ENCODE measurements around the gene RHOV.

The RHOV gene

GRCh38 chr15:40853241-40853890 is 20.7 kb downstream of the RHOV start:
- Histone ChIP-seq H3K27ac (no peak overlapping the region), H3K4me3 (no peak overlapping the region)

- H3K27ac ChIP-seq = no peak overlapping the region
Measured at GRCh38 chr15:40852529-40852928, 21.5 kb downstream of the RHOV start.

GRCh38 chr15:40850576-40851112 is 23.4 kb downstream of the RHOV start:
- H3K27ac ChIP-seq = no peak overlapping the region

More at GRCh38 chr15:40852529-40852928, 21.5 kb downstream of the RHOV start:
- H3K4me3 ChIP-seq = no peak overlapping the region

GRCh38 chr15:40847223-40847961 is 26.6 kb downstream of the RHOV start:
- Histone ChIP-seq H3K27ac (peak overlapping the region in 20 of 21 experiments; percentile 6 to 92 (median 78)), H3K4me3 (peak overlapping the region in 6 of 7 experiments; percentile 6 to 79 (median 68))

More at GRCh38 chr15:40850576-40851112, 23.4 kb downstream of the RHOV start:
- H3K4me3 ChIP-seq = no peak overlapping the region

GRCh38 chr15:40846841-40847222 is 27.2 kb downstream of the RHOV start:
- H3K27ac ChIP-seq = peak overlapping the region in 20 of 21 experiments; percentile 6 to 92 (median 78)
- peak overlapping the region in 6 of 7 experiments; percentile 6 to 79 (median 68) for H3K4me3 ChIP-seq

GRCh38 chr15:40845511-40846284 is 28.3 kb downstream of the RHOV start:
- Histone ChIP-seq H3K4me3 (peak overlapping the region; percentile 45 to 79 (median 69)), H3K27ac (peak overlapping the region in 19 of 21 experiments; percentile 19 to 94 (median 83))

- Histone ChIP-seq H3K27ac (peak overlapping the region in 20 of 21 experiments; percentile 69 to 94 (median 87)), H3K4me3 (peak overlapping the region; percentile 45 to 79 (median 69))
Measured at GRCh38 chr15:40845036-40845435, 29.0 kb downstream of the RHOV start.

GRCh38 chr15:40844696-40845030 is 29.4 kb downstream of the RHOV start:
- Histone ChIP-seq H3K27ac (peak overlapping the region; percentile 52 to 94 (median 87)), H3K4me3 (peak overlapping the region; percentile 45 to 79 (median 69))

GRCh38 chr15:40843885-40844695 is 29.9 kb downstream of the RHOV start, which contains the start of gene SPINT1:
Gene SPINT1 (plus strand): TSS chr15:40844048. CDS start chr15:40844555, 507 bp downstream.
- Histone ChIP-seq H3K4me3 (peak within 1 kb of the TSS; percentile 45 to 79 (median 69)), H3K27ac (peak within 1 kb of the TSS; percentile 52 to 94 (median 87))

- peak overlapping the region in 20 of 21 experiments; percentile 9 to 94 (median 87) for H3K27ac ChIP-seq
- peak overlapping the region; percentile 45 to 79 (median 69) for H3K4me3 ChIP-seq
Measured at GRCh38 chr15:40843261-40843884, 30.7 kb downstream of the RHOV start.

GRCh38 chr15:40841741-40842140 is 32.3 kb downstream of the RHOV start:
- H3K27ac ChIP-seq = no peak overlapping the region
- H3K4me3 ChIP-seq = no peak overlapping the region

- peak overlapping the region in 1 of 21 experiments; percentile 24 for H3K27ac ChIP-seq
- no peak overlapping the region for H3K4me3 ChIP-seq
Measured at GRCh38 chr15:40838756-40839155, 35.3 kb downstream of the RHOV start.

- no peak overlapping the region for H3K4me3 ChIP-seq
- no peak overlapping the region for H3K27ac ChIP-seq
Measured at GRCh38 chr15:40836020-40836419, 38.0 kb downstream of the RHOV start.

GRCh38 chr15:40832903-40833302 is 41.1 kb downstream of the RHOV start:
- Histone ChIP-seq H3K4me3 (no peak overlapping the region), H3K27ac (no peak overlapping the region)

- Histone ChIP-seq H3K27ac (no peak overlapping the region), H3K4me3 (no peak overlapping the region)
Measured at GRCh38 chr15:40831861-40832260, 42.2 kb downstream of the RHOV start.

- no peak overlapping the region for H3K4me3 ChIP-seq
- no peak overlapping the region for H3K27ac ChIP-seq
Measured at GRCh38 chr15:40830884-40831283, 43.1 kb downstream of the RHOV start.

GRCh38 chr15:40829115-40829514 is 44.9 kb downstream of the RHOV start:
- Histone ChIP-seq H3K27ac (no peak overlapping the region), H3K4me3 (no peak overlapping the region)

GRCh38 chr15:40828447-40829036 is 45.5 kb downstream of the RHOV start, which contains the start of gene PPP1R14D:
Gene PPP1R14D (minus strand): TSS chr15:40828708. CDS start chr15:40828641, 67 bp downstream.
- no peak within 1 kb of the TSS for H3K4me3 ChIP-seq
- no peak within 1 kb of the TSS for H3K27ac ChIP-seq
